ENCODE data around the gene NCR2.

The NCR2 gene

DNA sequence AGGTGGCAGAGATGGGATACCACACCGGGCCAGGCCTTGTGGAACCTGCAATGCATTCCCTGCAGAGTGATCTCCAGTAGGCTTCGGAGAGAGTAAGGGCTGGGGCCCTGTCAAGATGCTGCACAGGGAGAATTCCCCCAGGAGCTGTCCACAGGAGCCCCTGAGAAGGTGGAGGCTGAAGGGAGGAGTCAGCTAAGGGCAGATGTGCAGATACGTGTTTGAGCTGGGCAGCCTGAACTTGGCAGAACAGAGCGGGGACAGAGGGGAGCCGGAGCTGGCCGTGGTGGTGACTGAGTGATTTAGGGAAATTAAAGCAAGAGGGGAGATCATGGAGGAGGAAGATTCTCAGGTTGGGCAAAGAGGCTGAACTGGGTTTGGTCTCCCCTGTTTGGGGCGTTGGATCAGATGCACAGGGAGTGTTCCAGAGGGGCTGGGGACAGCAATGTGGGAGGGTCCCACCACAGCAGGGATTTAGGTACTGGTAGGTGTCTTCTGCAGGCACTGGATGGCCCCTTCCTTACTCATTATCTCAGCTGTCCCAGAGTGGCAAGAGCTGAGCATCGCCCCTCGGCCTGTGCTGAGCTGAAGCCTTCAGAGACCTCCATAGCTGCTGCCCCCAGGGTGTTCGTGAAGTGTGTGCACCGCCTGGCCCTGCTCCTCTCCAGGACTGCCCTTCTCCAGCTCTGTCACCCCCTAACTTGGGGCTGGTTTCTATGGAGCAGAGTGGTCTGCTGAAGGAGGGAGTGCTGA, 3.8 kb upstream of the NCR2 start:
- DNase-seq (ENCODE audit: low read depth in 2 of 2): no peak

DNA sequence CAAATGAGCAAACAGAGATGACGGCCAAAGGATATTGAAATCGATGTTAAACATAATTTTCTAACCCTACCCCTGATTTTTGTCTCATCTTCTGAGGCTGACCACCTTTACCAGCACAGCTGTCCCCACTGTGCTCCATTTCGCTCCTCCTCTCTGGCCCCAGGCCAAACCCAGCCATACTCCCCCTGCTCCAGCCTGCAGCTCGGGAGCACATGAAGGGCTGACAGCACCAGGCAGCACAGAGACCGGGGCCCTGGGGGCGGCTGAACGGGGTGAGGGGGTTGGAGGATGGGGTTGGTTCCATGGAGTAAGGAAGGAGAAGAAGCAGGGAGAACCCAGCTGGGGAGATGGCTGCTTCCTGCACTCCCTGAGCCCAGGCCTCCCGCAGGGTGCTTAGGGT, 3.2 kb upstream of the NCR2 start:
- DNase-seq (ENCODE audit: low read depth in 2 of 2): no peak

DNA sequence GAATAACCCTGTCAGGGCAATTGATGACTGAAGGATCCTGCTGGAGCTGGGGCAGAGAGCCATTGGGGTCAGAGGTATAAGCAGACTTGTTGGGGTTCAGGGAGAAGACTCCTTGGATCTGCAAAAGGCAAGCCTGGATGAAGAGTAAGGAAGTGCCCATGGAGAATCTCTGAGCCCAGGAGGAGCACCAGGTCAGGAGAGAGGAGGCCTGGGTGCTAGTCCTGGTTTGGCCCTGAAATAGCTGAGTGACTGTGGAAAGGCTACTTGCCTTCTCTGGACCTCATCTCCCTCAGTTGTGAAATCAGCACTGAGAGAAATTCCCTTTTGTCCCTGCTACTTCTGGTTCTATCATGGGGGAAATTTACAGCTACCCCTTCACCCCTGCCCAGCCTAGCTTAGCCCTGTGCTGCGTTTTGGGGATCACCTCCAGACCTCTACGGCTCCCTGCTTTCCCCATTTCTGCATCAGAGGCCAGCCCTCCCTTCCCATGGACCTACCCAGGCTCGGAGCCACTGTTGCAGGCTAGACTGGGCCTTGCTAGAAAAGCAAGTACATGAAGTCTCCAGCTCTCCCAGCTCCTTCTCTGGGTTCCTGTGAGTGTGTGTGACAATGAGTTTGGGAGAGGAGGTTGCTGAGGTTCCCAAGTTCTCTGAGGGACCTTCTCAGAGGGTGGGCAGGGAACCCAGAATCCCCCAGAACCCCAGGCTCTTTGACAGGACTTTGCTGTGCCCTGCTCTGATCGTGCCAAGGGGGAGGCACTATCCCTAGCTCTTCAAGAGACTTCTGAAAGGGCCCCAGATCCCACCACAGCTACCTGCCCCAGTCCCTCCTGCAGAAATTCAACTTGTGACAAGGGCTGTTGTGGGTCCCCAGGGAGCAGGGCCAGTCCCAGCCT, 2.3 kb upstream of the NCR2 start:
- DNase-seq (ENCODE audit: low read depth in 2 of 2): no peak

DNA sequence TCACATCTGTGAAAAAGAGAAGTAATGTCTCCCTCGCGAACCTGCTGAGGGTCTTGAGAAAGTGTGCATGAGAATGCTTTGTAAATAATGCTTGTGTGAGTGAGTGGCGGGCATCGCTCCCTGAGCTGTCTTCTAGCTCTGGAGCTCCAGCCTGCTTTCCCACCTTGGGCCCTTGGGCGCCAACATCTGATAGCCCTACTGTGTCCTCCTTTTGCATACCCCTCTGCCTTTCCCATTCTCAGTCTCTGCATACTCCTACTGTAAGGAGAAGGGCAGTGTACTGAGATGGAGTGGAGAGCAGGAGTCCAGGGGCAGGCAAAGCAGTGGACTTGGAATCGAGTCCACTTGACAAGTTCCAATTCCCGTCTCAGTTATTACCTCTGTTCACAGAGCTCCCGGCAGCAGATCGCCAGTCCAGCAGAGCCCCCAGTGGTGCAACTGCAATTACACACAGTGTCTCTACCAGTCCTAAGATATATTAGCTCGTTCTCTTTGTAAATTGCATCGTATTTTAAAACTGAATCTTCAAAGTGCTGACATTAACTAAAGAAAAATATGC, 847 bp upstream of the NCR2 start:
- DNase-seq (ENCODE audit: low read depth in 2 of 2): no peak

DNA sequence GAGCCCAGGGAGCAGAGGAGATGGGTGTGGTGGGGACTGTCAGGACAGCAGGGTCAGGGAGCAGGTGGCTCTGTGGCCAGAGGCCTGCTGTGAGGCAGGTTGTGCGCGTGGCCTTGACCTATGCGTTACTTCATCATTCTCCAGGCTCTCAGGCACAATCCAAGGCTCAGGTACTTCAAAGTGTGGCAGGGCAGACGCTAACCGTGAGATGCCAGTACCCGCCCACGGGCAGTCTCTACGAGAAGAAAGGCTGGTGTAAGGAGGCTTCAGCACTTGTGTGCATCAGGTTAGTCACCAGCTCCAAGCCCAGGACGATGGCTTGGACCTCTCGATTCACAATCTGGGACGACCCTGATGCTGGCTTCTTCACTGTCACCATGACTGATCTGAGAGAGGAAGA, 535 bp downstream of the NCR2 start:
- no peak for DNase-seq (ENCODE audit: low read depth in 2 of 2)

DNA sequence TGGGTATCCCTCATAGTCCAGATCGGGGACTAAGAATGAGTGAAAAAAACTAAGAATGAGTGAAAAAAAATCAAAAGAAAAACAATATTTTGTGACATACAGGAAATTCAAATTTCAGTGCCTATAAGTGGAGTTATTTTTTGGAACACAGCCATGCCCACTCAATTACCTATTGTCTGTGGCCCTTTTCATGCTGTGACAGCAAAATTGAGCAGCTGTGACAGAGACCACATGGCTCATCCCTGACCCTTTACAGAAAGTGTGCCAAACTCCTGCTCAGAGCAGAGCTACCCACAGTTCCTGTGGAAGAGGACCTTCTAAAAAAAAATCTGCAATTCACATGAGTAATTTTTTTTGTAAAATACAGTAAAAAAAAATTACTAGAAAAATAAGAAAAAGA, 1.4 kb downstream of the NCR2 start:
- no peak for DNase-seq (ENCODE audit: low read depth in 2 of 2)

DNA sequence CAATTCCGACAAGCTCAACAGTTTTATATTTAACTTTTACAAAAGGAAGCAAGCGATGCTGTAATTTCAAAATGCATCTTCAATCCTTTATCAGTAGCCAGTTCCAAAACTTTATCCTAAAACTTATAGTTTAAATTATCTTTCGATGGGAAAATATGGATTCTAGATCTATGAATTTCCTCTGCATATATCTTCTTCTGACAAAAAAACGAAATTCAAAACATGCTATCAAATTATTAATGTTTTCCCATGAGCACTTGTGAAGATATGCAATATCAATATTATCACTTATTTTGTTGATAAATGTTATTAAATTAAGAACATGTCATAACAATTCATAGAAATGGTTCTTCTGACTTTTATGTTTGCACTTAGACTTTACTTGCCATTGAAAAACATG, 2.3 kb downstream of the NCR2 start:
- DNase-seq (ENCODE audit: low read depth in 2 of 2): no peak

DNA sequence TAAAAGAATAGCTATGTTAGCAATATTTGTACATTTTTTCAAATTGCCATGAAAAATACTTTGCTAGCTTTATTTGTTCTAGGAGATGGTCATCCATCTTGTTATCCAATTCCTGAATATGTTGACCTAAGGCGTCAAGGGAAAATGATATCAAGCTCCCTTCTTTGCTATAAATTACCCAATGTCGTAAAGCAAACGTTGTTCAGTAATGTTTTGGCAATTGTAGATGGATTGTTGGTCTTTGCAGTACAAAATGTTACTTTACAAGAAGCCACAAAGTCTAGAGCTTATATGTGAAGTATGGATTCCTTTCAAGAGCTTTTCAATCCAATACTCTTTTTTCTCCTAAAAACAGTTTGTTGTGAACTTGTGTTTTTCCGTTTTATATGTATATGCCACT, 3.3 kb downstream of the NCR2 start:
- no peak for DNase-seq (ENCODE audit: low read depth in 2 of 2)

DNA sequence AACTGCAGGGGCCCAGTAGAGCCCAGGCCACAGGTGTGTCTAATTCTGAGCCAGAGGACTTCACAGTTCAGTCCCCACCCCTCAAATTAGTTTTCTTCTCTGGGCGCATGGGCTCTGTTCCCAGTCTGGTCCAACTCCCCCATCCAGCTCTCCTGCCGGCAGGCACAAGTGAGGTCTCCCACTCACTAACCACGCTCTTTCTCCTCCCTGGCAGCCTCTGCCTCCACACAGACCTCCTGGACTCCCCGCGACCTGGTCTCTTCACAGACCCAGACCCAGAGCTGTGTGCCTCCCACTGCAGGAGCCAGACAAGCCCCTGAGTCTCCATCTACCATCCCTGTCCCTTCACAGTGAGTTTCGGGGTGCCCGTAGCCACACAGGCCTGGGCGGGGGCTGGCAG, 6.2 kb downstream of the NCR2 start:
- DNase-seq (ENCODE audit: low read depth in 2 of 2): no peak

DNA sequence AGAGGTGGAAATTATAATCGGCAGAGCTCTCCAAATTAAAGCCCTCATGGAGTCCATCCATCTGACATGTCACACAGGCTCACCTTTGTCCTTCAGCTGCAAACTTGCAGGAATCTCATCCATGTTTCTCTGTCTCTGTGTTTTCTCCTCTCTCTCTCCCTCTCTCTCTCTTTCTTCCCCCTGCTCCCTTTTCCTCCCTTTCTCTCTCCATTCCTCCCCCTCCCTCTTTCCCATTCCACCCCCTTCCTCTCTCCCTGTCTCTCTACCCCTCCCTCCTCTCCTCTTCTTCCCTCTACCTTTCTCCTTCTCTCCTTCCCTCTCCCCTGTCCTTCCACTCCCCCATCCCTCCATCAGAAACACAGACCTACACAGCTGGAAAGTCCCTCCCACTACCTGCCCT, 6.8 kb downstream of the NCR2 start:
- DNase-seq (ENCODE audit: low read depth in 2 of 2): no peak

DNA sequence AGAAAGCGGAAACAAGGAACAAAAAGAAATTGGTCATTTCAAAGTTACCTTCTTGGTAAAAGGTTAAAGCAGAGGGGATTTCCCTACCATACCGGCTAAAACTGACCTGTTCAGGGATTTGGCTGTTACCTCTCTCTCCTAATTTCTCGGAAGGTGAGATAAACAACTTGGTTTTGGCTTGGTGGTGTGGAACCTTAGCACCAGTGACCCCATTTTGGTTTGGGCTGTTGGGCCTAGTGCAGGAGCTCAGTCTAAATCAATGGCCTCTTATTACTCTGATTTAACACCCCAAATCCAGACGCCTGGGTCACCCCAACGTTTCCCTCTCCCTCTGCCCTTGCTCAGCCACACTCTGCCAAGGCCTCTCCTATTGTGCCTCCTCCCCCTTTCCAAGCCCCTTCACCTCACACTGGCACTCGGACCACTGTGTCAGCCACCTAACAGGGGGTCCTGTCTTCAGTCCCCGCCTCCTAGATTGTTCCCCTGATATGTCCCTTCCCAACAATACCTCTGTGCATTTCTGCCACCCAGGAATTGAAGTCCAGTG, 8.3 kb downstream of the NCR2 start:
- DNase-seq (ENCODE audit: low read depth in 2 of 2): no peak

DNA sequence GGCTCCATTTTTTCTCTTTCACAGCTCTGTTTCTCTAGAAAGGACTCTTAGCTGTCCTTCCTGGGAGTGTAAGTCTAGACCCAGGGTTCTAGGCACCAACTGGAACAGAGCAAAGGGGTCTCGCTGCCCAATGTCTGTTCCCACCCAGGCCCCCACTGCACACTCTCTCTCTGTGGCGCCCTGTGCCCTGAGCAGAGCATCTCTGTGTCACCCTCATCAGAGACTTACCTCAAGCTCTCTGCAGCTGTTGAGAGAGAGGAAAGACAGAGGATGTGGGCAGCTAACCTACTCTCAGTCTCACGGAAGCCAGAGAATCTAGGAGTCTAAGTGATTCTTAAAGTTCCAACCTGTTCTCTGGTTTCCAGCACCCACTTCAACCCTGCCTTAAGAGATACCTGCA, 9.5 kb downstream of the NCR2 start:
- no peak for DNase-seq (ENCODE audit: low read depth in 2 of 2)

DNA sequence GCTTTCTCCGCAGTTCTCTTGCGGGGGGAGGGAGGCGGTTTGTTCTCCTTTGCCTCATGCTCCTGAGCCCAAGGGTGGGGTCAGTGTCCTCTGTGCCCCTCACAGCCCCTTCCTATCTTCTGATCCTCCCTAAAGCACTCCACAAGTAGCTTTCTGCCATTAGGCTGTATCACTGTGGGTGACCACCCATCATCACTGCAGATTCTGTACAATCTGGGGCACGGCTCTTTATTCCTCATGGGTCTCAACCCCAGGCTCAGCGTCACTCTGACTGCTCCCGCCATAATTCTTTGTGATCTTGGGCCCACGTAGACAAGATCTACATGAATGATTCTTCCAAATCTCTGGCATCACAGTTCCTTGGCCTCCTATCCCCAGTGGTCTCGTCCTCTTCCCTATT, 10.5 kb downstream of the NCR2 start:
- no peak for DNase-seq (ENCODE audit: low read depth in 2 of 2)

DNA sequence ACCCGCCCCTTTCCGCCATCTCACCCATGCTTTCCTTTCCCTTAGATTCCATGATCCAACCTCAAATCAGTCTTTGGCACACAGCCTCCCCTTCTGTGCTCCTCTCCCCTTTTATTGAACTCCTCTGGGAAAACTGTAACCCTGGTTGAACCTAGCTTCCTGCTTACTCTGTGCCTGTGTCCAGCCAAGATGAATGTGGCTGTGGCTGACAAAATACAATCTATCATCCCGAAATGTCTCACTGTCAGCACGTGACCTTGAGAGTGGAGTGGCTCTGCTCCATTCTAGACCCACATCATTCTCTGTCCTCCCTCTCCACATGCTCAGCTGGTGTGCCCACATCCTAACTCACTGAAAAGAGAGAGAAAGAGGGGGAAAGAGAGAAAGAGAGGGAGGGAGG, 11.0 kb downstream of the NCR2 start:
- DNase-seq (ENCODE audit: low read depth in 2 of 2): no peak

DNA sequence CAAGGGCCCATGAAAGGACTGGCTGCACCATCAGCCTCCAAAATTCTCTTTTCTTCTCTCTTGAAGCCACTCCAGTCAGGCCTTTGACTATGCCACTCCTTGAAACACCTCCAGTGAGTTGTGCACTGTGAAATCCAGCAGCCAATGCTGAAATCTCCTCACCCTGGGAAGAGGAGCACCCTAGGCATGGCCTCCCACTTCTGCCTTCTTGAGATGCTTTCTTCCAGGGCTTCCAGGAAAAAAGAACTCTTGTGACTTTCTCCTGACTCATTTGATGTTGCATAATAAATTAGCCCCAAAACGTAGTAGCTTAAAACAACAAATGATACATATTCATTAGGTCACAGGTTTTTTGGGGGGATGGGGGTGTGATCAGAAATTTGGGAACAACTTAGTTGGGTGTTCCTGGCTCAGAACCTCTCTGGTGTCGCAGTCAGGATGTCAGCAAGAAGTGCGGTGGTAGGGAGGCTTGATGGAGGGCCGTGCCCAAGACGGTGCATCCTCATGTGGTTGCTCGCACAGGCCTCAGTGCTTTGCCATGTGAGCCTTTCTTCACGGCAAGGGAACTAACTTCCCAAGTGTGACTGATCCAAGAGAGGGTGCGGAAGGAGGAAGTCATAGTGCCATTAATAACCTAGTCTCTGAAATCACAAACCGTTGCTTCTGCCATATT, 12.1 kb downstream of the NCR2 start:
- no peak for DNase-seq (ENCODE audit: low read depth in 2 of 2)

DNA sequence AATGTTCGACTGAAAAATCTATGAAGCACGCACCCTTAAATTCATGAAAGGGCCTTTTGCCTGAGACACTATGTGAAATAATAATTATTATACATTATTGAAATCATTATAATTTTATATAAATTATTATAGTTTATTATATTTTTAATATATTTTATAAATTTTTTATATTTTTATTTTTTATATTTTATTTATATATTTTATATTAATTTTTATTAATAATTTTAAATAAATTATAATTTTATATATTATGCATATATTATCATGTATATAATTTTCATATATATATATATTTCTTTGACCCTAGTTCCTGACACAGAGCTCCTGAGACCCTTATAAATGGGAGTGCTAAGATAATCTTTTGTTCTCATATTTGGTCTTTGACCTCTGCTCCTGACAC, 13.5 kb downstream of the NCR2 start:
- DNase-seq (ENCODE audit: low read depth in 2 of 2): no peak

DNA sequence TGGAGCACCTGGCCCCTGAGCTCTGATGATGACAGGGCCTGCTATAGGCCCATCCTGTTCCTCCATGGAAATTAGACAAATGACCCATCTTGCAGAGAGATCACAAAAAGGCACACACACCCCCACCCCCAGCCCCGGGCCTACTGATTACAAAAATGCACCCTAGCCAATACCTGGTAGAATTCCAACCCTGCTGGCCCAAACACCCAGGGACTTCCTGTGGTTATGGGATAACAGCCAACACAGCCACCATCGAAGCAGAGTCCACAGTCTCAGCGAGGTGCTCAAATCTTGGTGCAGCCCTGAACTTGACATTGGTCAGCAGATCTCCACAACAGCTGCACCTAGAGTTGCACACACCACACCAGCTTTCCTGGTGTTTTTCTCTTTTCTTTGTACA, 17.0 kb downstream of the NCR2 start:
- DNase-seq (ENCODE audit: low read depth in 2 of 2): no peak

DNA sequence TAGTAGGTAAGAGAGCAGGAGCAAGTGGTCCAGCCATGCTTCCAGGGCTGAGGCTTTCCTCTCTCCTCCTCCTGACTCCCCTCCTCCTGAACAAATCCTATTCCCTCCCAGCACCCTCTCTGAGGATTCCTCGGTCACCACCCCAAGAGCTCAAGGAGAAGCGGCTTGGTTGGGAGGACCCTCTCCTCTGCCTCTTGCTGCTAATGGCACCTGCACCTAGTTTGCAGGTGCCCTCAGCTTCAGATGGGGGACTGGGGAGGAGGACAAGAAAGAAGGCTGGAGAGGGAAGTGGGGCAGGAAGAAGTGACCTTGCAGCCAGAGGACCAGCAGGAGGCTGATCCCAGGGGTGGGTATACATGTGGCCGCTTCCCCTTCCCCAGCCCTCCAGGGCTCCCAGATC, 17.5 kb downstream of the NCR2 start:
- no peak for DNase-seq (ENCODE audit: low read depth in 2 of 2)

DNA sequence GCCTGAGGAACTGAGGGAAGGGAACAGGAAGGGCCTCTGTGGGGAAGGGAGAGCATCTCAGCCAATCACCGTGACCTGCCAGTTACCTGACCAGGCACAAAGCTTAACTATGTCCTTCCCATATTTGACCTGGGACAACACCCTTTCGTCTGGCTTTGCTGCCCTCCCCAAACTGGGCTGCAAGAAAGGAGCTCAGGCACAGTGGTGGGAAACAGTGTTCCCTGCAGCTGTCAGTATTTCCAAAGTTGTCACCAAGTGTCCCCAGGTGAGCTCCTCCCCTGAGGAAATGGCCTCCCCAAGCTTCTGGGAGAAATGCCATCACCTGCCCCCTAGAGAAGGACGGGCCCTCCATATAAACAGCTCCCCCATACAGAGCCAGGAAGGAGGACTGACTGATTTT, 17.9 kb downstream of the NCR2 start:
- no peak for DNase-seq (ENCODE audit: low read depth in 2 of 2)

DNA sequence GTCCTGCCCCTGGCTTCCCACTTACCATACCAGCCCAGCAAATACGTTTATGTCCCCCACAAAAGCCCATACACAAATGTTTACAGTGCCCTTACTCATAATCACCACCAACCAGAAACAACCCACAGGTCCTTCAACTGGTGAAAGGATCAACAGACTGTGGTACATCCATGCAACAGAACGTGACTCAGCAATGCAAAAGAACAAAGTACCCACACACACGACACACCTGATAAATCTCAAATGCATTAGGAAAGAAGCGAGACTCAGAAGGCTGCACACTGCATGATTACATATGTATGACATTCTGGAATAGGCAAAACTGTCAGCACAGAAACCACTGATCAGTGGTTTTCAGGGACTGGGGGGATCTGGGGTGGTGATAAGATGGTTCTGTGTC, 20.5 kb downstream of the NCR2 start:
- DNase-seq (ENCODE audit: low read depth in 2 of 2): no peak

DNA sequence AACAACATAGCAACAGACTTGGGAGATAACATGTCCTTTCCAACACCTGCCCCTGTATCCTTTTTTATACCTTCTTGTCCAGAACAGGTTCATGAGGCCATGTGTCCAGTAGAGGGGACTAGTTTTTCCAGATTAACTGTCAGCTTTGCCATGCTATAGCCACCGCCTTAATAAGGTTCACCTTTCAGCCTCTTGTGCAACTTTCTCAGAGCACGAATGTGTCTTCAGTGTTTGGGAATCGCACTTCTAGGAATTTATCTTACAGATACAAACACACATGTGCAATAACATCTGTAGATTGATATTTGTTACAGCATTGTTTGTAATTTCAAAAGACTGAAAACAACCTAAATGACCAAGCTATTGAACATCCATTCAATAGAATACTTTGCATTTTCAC, 21.4 kb downstream of the NCR2 start:
- DNase-seq (ENCODE audit: low read depth in 2 of 2): no peak

DNA sequence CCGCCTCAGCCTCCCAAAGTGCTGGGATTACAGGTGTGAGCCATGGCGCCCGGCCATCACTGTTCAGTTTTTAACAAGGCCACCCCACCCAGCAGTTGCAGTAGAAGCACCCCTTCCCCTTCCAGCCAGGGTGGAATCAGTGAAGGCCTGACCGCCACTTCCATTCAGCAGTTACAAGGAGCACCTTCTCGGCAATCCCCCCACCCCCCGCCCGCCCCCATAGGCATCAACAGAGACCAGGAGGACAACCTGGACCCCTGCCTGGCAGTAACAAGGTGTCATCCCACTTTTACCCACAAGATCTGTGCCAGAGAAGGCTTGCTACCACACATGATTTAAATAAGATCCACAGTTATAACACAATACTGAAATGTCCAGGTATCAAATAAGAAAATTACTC, 23.1 kb downstream of the NCR2 start:
- DNase-seq (ENCODE audit: low read depth in 2 of 2): no peak
